Adrenal gland (tissue), 5 donors: Measurements from ENCODE around the gene DGKE.

Source experiments
- POLR2A ChIP-seq, 2 donors: fragments of 450-650 bp; IDR thresholded peaks; one replicate each; pipeline ENCODE4 v1.6.1; 2017; ENCODE audit warnings: antibody characterized with exemption in 2 of 2, mild to moderate bottlenecking in 2 of 2, moderate library complexity in 1 of 2
- TF ChIP-seq, protein P1 (sequence below), 6 experiments: fragments of 450-650 bp in 4 of 6; fragments of 200-600 bp in 2 of 6; sonication (generic) in 1 of 6; IDR thresholded peaks; 1 replicate in 5 of 6; 2 replicates in 1 of 6; pipeline versions ENCODE4 v1.5.1 to v1.8.0; 2016 to 2021; ENCODE audit warnings: antibody characterized with exemption in 6 of 6, mild to moderate bottlenecking in 2 of 6, moderate library complexity in 1 of 6
- donor health status: DM: no; HTN: no; CAD: no.

- TF ChIP-seq, protein P1, sequence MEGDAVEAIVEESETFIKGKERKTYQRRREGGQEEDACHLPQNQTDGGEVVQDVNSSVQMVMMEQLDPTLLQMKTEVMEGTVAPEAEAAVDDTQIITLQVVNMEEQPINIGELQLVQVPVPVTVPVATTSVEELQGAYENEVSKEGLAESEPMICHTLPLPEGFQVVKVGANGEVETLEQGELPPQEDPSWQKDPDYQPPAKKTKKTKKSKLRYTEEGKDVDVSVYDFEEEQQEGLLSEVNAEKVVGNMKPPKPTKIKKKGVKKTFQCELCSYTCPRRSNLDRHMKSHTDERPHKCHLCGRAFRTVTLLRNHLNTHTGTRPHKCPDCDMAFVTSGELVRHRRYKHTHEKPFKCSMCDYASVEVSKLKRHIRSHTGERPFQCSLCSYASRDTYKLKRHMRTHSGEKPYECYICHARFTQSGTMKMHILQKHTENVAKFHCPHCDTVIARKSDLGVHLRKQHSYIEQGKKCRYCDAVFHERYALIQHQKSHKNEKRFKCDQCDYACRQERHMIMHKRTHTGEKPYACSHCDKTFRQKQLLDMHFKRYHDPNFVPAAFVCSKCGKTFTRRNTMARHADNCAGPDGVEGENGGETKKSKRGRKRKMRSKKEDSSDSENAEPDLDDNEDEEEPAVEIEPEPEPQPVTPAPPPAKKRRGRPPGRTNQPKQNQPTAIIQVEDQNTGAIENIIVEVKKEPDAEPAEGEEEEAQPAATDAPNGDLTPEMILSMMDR (IDR thresholded peaks at IDR 0.05): no peak
- no peak for TF ChIP-seq POLR2A (IDR thresholded peaks at IDR 0.05)
These were observed 56.4 kb downstream of the DGKE start for GRCh38 chr17:56890390-56890789.
